Mammary epithelial cell (primary cell): ENCODE data around the gene UBASH3A.

Experiments used
- CTCF ChIP-seq, 2 donors: IDR thresholded peaks in 1 of 2; conservative IDR thresholded peaks in 1 of 2; 2 replicates each; pipeline ENCODE4 v1.5.1; 2011 to 2012; ENCODE audit warnings: inconsistent platforms in 2 of 2, low read length in 2 of 2, mild to moderate bottlenecking in 2 of 2, control low read depth in 1 of 2, low read depth in 1 of 2; ENCODE audit not compliant: insufficient read depth in 1 of 2; ENCODE audit errors: extremely low read depth in 1 of 2
- EZH2 ChIP-seq: IDR thresholded peaks from 2 replicates; pipeline ENCODE4 v1.6.1; 2012; ENCODE audit warnings: low read length, inconsistent platforms, borderline replicate concordance

GRCh38 chr21:42418886-42419285, 15.2 kb downstream of the UBASH3A start:
- no peak for TF ChIP-seq EZH2
- TF ChIP-seq CTCF (conservative IDR thresholded peaks at IDR 0.05 in 1 of 2, IDR thresholded peaks at IDR 0.05 in 1 of 2; ENCODE audit: extremely low read depth in 1 of 2, insufficient read depth in 1 of 2, low read depth in 1 of 2, low read length in 2 of 2): no peak
